GM19193 (cell line): ENCODE measurements around the gene NCDN.

Experiments used
- POLR2A ChIP-seq: IDR thresholded peaks from 4 replicates; pipeline ENCODE4 v1.6.1; 2011; ENCODE audit not compliant: insufficient read depth, insufficient read length; ENCODE audit errors: extremely low read depth

Gene NCDN

GRCh38 chr1:35539073-35539823 lies 18.4 kb upstream of the NCDN start:
- no peak for TF ChIP-seq POLR2A

- no peak for TF ChIP-seq POLR2A
Observed at GRCh38 chr1:35539824-35540261, 17.8 kb upstream of the NCDN start.

GRCh38 chr1:35544976-35545375 lies 12.6 kb upstream of the NCDN start:
- no peak for TF ChIP-seq POLR2A

DNA sequence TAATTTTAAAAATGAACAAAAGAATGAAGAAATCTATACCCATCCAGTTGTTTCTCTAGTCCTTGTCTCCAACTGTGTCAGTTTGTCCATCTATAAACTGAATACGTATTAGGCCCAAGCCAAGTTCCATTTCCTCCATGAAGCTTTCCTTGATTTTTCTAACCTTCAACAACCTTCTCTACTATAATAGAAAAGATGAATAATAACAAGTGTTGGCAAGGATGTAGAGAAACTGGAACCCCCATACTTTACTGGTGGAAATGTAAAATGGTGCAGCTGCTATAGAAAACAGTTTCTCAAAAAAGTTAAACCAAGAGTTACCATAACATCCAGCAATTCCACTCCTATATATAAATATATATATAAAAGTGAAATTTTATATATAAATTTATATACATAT lies 11.0 kb upstream of the NCDN start:
- no peak for TF ChIP-seq POLR2A

- TF ChIP-seq POLR2A: no peak
Observed at GRCh38 chr1:35553851-35554250, 3.7 kb upstream of the NCDN start.

DNA sequence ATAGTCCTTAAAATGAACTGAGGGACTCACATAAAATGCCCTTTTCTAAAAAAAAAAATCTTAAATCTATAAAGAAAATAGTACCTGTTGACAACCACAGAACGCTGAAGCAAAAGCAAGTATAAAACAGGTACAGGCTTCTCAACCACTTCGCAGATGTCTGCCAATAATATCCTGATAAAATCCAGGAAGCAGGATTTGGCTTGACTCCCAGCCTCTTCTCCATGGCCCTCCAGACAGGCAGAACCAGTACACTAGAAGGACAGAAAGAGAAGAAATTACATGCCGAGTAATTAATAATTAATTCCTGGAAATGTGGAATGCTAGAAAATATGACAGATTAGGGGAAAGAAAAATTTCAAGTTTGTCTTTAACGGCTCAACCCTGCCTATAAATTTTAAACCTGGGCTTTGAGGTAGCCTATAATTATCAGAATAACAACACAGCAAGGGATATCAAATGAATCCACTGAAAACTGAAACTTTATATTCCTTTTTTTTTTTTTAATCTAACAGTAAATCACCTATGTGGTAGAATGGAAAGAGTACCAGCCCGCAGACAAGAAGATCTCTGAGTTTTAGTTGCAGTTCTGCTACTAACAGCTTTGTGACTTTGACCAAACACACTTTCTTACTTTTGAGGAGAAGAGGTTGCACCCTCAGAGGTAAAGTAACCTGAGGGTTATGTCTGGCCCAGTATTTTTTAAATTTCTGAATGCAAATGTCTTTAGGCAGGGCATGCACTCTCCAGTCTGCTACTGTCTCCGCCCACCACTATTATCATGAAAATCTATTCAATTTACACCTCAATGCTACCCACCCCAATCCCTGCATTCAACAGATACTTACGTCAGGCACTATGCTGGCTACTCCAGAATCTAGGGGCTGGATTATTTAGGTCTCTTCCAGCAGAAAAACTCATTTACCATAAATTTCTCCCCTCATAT lies 3.1 kb upstream of the NCDN start:
- TF ChIP-seq POLR2A: no peak

- TF ChIP-seq POLR2A: no peak
Observed at GRCh38 chr1:35555212-35555584, 2.4 kb upstream of the NCDN start.

- TF ChIP-seq POLR2A: no peak
Observed at GRCh38 chr1:35555601-35556477, 1.8 kb upstream of the NCDN start.

- no peak for TF ChIP-seq POLR2A
Observed at GRCh38 chr1:35556484-35557117, 998 bp upstream of the NCDN start.

DNA sequence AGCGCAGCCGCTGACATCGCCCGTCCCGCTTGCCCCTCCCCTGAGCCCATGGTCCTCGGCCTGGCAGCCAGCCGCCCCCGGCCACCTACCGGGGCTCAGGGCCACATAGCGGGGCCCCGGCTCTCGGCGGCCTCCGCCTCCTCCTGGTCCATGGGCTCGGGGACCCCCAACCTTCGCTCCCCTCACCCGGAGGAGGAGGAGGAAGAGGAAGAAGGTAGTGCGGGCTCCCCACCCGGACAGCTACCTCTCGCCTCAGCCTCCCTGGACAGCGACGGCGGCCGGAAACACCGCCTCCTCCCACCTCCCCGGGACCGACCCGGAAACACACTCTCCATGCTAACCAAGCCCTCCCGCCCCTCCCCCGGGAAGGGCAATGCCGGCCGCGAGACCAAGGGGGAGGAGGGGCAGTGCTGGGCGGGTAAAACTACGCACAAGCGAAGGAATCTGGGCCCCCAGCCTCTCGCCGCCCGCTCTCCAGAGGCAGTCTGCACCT lies 435 bp upstream of the NCDN start, which contains the start of gene KIAA0319L:
TSS of gene KIAA0319L (minus strand) at position 286 of the 493 bp plus-strand sequence. CDS start 2,912 bp downstream, outside the sequence.
- no peak for TF ChIP-seq POLR2A

- TF ChIP-seq POLR2A: no peak
Observed at GRCh38 chr1:35558374-35559316, 1.0 kb downstream of the NCDN start.

DNA sequence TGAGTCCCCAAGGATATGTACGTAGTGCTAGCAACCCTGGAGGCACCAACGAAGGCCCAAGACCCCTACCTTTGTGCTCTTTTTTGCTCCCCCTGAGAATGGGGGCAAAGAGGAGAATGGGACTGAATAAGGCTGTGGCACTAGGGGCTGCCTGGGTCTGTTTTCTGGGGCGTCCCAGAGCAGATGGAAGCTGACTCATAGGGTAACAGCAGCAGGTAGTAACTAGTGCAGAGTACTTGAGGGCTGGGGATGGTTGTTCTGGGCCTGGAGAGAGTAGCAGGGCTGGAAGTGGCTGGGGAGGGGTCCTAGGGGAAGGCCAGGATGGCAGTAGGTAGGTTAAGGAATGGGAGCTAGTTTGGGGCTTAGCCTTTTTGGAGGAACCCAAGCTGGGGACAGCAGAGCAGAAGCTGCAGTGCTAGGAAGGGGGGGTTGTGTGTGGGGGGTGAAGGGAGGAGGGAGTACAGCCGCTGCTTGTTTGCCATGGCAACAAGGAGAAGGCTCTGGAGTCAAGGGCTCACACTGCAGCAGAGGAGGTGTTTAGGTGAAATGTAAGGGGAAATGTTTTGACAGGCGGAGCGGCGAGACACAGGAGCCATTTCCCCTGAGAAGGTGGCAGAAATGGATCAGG lies 1.8 kb downstream of the NCDN start:
- no peak for TF ChIP-seq POLR2A
